Activated CD8-positive, alpha-beta memory T cell treated with anti-CD3 and anti-CD28 coated beads for 48 hours (primary cell): ENCODE measurements around the gene MMP21.

Experiments used
- DNase-seq, 3 experiments: peaks; one replicate each; pipeline ENCODE4 v3.0.0-alpha.2; 2020; ENCODE audit warnings: low read depth in 2 of 3, low spot score in 2 of 3

Gene MMP21, protein sequence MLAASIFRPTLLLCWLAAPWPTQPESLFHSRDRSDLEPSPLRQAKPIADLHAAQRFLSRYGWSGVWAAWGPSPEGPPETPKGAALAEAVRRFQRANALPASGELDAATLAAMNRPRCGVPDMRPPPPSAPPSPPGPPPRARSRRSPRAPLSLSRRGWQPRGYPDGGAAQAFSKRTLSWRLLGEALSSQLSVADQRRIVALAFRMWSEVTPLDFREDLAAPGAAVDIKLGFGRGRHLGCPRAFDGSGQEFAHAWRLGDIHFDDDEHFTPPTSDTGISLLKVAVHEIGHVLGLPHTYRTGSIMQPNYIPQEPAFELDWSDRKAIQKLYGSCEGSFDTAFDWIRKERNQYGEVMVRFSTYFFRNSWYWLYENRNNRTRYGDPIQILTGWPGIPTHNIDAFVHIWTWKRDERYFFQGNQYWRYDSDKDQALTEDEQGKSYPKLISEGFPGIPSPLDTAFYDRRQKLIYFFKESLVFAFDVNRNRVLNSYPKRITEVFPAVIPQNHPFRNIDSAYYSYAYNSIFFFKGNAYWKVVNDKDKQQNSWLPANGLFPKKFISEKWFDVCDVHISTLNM

DNA sequence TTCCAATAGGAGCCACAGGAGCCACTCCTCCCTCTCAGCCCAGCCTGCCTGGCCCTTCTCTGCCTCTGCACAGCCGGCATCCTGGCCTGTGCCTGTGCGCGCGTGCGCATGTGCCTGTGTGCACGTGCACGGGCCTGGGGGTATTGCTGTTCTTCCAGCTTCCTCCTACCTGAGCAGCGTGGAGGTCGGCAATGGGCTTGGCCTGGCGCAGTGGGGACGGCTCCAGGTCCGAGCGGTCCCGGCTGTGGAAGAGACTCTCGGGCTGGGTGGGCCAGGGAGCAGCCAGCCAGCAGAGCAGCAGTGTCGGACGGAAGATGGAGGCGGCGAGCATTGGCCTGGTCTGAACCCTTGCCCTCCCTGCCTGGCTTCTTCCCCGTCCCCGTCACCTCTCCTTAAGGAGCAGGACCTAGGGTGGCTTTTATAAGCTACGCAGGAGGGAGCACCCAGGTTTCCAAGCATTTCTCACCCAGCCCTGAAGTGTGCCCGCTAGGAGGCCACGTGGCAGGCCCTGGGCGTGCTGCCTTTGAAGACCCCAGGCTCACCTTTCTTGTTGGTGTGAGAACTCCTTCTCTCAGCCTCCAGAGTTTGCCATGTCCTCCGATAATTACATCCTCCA, at the start of gene MMP21:
Gene MMP21 (minus strand): TSS at position 331 of the 616 bp plus-strand sequence. CDS start 0 bp downstream, at position 331.
- DNase-seq = no peak

DNA sequence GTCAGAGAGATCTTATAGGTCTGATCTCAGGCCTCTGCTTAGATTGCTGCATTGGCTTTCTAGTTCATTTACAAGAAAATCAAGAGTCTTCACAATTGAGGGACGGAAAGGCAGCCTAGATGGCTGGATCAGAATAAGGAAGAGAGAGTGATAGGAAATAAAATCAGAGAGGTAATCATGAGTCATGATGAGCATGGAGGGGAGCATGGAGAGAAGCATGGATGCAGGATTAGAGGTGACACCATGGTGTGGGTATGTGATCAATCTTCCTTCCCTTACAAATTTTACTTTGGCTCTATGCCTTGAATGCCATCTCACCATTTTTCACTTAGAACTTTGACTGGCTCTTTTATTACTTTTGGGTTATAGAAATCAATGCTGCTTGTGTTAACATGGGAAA, 49.1 kb upstream of the MMP21 start:
- no peak for DNase-seq

DNA sequence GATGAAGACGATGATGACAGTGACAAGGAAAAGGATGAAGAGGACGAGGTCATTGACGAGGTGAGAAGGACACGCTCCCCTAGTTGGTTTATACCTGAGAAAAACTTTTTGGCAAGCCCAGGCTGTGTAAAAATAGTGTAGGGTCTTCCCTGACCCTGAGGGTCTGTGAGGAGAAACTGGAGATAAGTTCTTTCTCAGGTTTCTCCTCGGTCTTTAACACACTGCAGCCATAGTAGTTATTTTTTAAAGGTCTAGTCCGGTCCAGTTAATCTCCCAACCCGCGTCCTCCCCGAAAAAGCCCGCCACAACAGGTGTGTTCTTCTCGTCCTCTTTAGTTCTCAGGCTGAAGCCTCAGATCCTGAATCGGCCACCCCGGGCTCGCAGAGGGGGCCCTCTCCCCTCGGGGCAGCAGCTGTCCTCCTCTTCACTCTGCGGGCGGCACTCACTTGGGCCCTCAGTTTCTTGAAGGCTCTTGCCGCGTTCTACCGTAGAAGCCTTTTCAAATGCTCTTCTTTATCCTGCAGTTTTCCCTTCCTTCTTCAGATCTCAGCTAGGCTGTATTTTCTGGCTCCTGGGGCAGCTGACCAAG, 48.1 kb upstream of the MMP21 start:
- DNase-seq = no peak

DNA sequence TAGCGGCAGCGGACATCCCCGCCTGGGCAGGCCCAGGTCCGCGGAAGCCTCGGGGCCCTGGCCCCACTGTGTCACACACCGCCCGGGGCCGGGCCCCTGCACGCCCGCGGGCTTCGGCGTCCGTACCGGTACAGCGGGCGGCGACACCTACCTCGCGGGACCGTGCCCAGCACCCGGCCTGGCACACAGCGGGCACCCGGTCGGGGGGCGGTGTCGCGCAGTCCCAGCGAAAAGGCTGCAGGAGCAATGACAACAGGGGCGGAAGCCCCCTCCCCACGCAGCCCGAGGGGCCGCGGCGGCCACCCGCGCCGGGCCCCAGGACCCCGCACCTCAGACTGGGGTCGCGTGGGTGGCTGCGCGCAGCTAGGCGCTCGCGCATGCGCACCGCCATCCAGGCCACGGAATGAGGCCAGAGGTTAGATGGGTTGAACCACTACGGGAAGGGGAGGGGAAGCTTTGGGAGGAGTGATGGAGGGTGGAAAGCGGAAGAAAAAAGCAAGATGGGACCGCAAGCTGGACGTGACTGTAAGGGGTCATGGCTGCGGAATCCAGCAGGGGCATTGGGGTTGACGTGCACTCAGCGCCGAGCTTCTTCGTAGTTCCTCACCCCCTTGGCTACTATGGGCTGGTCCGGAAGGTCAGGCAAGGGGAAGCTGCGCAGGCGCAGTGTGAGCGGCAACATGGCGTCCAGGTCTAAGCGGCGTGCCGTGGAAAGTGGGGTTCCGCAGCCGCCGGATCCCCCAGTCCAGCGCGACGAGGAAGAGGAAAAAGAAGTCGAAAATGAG, 47.4 kb upstream of the MMP21 start, which contains the start of the genes BCCIP and UROS:
Gene BCCIP (plus strand): TSS at position 669 of the 785 bp plus-strand sequence. CDS start 12 bp downstream, at position 681.
Gene UROS (minus strand): TSS at position 381 of the 785 bp plus-strand sequence. CDS start 6,759 bp downstream, outside the sequence.
- DNase-seq = peak; percentile 78 to 85 (median 82)

DNA sequence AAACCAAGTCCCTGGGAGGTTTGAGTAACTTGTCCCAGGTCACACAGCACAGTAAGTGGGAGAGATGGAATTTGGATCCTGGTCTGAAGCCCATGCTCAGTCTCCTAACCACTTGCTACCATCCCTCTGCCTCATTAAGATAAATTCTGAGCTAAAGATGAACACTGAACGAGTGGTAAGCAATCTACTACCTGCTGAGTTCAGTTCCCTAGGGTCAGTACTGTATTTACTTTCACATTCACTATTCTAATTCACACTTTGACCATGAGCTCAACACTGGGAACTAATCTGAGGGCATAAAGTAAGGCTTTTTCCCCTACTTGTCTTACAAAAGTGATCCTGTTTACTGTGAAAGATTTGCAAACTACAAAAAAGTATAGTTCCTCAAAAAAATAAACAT, 45.1 kb upstream of the MMP21 start:
- no peak for DNase-seq

DNA sequence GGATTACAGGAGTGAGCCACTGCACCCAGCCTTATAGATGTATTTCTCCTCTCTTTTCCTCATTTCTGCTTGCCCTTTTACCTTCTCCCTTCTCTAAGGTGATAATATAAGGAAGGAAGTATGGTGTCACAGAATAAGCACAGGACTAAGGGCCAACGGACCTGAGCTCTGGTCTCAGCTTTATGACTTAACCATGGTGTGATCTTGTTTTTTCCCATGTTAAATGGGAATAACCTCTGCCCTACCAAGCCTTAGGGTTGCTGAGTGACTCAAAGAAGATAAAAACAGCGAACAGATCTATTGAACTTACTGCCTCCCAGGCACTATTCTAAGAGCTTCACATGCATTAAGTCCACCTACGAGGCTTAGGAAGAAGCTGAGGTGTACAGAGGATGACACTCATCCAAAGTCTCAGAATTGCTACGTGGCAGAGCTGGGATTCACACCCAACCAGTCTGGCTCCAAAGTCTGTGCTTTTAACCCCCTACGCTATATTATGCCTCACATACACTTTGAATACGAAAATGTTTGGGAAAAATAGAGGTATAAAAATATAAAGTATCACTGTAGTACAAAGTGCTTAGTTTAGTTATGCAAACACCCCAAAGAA, 41.8 kb upstream of the MMP21 start:
- no peak for DNase-seq

DNA sequence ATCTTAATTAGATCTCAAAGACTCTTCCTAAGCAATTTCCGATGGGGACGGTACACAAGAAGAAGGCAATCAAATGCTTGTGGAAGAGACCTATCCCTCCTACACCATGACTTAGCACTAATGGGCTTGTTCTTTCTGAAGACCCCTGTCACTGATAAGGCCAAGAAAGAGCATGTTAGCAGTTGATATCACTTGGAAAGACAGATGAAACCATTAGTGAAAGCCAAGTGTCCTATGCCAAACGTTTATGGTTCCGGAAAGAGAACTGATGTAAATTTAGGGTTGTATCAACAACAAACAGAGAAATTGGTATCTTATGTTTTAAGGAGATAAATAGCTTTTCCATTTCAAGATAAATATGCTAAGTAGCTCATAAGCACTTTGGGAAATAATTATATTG, 40.9 kb upstream of the MMP21 start:
- no peak for DNase-seq

DNA sequence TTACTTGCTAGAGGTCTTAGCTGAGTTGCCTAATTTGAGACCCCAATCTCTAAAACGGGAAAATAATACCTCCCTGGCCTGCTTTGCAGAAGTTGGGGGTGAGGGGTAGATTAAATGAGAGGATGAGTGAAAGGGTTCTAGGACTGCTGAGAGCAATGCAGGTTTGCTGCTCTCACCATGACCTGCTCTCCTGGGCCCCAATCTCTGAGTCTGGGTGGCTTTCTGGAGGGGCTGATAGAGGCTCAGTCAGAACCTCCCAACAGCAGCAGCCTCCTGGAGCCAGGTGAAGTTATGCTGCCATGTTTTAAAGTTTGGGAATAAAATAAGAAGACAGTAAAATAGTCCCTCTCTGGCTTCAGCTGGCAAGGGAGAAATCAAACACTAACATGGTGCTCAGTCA, 40.1 kb upstream of the MMP21 start:
- DNase-seq = no peak

DNA sequence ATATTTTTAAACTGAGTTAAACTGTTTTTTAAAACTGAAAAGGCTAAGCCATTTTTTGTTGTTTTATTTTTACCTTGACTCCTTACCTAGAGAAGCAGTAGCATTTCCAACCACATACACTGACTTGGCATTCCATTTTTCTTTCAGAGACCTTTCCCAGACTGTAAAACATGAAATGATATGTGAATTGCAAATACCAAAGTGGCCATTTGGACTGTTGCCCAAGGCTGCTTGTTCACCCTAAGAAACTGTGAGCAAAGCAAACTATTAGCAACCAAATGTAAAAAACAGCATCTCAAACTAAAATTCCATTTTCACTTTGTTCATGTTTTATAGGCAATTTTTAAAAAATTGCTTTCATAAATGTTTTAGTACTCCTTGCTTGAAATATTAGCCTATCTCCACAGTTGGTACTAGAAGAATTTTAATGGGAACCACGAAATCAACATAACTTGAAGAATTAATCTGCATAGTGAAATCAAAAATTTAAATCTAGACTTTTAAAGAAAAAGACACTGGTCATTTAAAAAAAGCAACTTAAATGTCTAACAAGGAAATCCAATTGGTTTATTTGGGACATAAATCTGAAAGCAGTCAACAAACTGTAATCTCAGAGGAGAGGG, 36.6 kb upstream of the MMP21 start:
- no peak for DNase-seq

DNA sequence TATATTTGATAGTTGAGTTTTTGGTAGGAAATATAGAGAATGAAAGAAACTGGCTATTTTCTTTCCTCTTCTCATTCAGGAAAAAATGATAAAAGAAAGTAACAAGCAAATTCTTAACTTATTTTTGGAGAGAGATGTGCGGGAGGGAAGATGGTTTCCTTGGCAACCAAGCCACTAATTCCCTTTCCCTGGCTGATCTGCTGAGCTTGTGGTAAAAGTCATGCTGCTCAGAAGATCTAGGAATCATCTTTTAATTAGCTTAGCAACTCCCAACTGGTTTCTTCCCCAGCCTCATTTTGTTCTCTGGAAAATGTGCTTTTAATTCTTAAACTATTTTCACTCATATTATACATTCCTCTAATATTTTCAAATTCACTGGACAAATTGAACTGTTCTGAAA, 35.6 kb upstream of the MMP21 start:
- no peak for DNase-seq

DNA sequence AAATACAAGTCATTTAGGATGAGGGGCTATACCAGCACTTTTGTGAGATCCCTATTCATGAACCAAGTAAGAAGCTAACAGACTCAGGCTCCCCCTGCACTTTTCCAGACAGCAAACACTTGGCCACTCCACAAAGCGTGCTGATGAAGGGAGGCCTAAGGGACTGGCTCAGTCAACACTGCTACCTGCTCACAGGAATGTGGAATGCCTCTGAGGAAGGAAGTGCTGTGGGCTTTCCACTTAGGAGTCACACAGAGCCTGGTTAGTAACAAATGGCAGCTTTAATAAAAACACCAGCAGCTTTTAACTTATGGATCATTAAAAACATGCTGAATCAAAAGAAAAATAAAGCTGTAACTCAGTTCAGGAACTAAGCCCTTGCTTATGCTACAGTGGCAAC, 32.4 kb upstream of the MMP21 start:
- DNase-seq = no peak

DNA sequence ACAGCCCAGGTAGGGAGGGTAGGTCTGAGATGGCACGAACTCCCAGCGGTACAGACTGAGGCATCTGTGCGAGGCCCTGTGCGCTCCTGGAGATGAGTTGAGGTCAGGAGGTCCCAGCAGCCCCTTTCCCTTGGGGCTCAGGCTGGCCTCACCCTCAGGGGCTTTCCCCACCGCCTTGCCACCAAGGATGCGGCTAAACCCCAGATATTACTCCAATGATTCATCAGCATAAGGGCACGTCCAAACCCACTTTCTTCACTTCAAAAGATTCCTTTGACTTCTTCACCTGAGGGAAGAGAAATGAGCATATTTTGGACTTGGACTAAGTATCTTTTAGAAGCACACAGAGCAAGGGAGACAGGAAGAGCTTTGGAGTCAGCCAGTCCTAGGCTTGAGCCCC, 27.1 kb upstream of the MMP21 start:
- no peak for DNase-seq

DNA sequence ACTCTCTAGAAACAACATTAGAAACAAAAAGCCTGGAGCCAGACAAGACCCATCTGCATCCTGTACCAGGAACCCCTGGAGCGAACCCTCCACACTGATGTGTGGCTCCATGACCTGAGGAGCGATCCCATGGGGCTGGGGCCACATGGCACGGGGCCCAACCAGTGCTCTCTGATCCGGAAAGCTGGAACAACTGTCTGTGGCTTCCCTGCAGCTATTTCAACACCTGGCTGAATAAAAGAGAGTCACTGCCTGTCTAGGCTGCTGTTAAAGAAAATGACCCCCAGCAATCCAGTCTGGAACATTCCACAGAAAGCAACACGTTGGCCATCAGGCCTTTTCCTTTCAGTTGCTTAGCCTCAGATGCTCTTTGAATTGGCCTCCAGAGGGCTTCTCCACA, 26.5 kb upstream of the MMP21 start:
- no peak for DNase-seq

DNA sequence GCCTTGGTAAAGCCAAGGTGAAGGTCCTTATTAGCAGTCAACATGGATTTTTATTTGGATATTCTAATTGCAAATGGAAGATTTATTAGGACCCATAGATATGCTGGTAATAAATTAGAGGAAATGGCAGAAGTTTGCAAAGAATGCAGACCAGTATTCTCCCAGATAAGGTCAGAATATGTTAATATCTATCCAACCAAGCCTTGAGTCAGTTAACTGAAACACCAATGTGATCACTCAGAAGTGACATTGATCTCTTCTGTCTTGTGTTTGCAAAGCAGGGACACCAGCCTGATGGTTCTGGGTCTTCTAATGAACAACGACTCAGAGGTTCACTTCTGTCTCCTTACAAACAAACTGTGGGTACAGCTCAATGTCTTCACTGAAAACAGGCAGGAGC, 26.0 kb upstream of the MMP21 start:
- no peak for DNase-seq

DNA sequence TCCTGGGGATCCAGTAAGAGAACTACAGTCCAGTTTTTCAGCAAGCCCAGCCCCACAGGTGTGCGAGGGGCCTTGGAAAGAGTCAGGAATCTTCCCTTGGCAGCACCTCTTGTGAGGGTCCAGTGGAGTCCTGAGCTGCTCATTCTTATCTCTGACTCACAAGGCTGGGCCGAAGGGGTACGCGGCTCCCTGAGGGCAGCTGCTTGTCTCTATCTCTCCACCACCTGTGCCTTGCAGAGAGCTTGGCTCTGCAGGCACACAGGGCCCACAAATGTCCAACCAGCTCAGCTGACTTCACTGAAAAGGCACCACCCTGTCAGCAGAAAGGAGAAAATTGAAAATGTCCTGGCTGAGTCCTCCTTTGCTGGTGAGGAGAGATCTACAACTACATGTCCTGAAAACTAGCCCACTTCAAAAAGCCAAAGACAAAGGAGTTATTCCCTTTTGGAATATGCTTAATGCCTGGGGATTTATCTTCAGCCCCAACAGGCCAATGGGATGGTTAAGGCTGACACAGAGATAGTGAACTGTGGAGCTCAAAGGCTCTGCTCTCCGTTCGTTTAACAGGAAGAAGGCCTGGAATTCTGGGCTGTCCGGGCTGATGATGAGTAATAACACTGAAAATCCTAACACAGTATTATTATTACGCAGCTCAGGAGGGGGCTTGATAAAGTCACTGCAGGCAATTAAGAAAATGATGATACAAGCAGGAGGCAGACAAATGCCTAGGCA, 24.0 kb upstream of the MMP21 start:
- DNase-seq = no peak

DNA sequence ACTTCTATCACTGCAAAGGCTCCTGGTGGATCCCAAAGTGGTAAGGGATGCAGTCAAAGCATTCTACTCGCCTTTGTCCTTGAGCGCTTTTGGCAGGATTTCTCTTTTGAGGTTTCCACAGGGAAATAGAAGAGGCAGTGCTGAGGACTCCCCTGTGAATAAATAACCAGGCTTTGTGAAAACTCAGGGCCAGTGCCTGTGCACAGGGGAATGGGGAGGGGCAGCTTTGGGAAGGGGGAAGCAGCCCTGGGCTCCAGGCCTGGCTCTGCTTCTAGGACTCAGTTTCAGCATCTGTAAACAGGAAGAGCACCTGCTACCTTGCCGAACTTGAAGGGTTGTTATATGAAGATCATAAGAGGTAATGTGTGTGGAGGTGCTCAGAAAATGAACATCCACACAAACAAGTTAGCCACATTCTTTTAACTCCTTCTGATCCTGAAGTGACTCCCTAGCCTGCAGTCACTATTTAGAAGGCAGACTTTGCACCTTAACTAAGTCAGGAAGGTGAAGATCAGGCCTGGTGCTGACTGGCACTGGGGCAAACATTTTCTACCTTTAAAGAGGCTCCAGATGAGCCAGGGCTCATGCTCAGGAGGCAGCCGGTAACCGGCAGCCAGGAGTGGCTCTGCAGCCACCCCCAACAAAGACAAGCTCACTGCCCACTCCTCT, 22.5 kb upstream of the MMP21 start:
- no peak for DNase-seq

DNA sequence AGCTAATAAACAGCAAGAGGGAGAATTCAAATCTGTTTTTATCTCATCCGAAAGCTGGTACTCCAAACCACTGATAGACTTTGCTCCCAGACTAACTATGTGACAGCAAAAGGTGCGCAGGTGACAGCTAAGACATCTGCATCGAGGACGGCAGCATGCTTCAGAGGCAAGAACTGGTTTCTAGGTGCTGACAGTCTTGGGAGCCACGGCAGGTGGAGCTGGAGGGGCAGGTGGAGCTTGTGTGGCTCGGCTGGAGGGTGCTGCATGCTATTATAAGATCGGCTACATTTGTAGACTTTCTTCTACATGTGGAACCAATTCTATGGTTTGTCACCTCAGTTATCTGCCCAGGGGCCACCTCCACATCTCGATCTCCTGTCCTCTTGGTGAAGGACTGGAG, 21.8 kb upstream of the MMP21 start:
- no peak for DNase-seq

DNA sequence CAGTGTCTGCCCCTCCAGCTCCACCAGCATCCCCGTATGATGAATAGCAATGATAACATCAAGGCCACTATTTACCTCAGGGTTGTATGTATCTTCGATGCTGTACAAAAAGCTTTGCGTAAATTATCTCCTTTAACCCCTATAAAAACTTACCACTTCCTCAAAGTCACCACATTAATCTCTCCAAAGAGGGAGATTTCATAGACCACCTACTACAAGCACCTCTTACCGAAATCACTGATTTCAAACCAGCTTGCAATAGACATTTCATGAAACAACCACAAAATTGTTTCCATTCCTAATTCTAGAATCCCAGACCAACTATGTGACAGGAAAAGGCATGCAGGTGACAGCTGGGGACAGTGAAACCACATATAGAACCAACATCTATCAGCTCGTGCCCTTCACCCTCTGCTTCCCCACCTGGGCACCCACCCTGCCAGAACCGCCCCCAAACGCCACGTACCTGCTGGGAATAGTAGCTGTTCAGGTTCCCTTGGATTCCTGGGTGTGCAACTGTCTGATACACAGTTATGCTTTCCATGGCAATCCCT, 20.1 kb upstream of the MMP21 start:
- DNase-seq = no peak

DNA sequence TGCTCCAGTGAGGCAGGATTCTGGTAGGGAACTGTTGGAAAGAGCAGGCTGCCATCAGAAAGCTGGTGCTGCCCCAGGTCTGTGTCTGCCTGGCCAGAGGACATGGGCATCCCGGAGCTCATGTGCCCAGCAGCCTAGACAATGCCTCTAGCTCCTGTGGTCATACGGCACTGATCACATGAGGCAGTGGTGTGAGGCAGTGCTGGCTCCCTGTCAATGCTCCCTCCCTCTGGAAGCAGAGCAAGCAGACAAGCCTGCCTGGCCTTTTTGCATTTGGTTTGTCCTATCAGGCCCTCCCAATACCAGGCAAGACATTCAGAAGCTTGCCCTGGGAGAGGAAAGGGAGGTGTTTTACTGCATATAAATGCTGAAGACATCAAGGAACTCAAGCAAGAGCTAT, 19.5 kb upstream of the MMP21 start:
- DNase-seq = no peak
